SU-DHL-6 (cell line): ENCODE measurements around the gene PSMC3.

ENCODE experiments used
- CTCF ChIP-seq: fragments of 200-600 bp; sonication (generic); IDR thresholded peaks from one replicate; pipeline ENCODE4 v1.5.1; 2017; ENCODE audit warnings: antibody characterized with exemption, mild to moderate bottlenecking, low read length, moderate library complexity; ENCODE audit not compliant: insufficient read depth, poor library complexity, severe bottlenecking
- EZH2phosphoT487 ChIP-seq: fragments of 200-600 bp; sonication (generic), shearing (Covaris generic); conservative IDR thresholded peaks from 2 replicates; pipeline ENCODE4 v1.6.1; 2018; ENCODE audit warnings: mild to moderate bottlenecking, antibody characterized with exemption, low read length, moderate library complexity, mixed read lengths

- no peak for TF ChIP-seq CTCF
- no peak for TF ChIP-seq EZH2phosphoT487
Observed at GRCh38 chr11:47438721-47439120, 12.5 kb upstream of the PSMC3 start.
